BLaER1 treated with 17β-estradiol and CSF1 and Interleukin-3, amounts not matched to agents 10 nM and 100 nM (cell line): ENCODE data around the gene VPS16.
A peak's percentile ranks its signal among the peaks of the same experiment; 100 is the strongest.
"Not testable (repeated sequence)": the region's sequence is repeated elsewhere in the genome, so short reads cannot be mapped to it uniquely, and the experiment has no call there.

Experiments used
- H3K27ac ChIP-seq, 11 experiments: shearing (Covaris generic); formaldehyde crosslinking; 2 replicates each; pipeline ENCODE4 v1.8.1; 2022
- H3K27me3 ChIP-seq, 11 experiments: shearing (Covaris generic); formaldehyde crosslinking; 2 replicates each; pipeline ENCODE4 v1.8.1; 2022
- H3K36me3 ChIP-seq, 11 experiments: shearing (Covaris generic); formaldehyde crosslinking; 2 replicates each; pipeline ENCODE4 v1.8.1; 2022
- H3K4me1 ChIP-seq, 10 experiments: shearing (Covaris generic); formaldehyde crosslinking; 2 replicates each; pipeline ENCODE4 v1.8.1; 2022
- H3K4me2 ChIP-seq, 11 experiments: shearing (Covaris generic); formaldehyde crosslinking; 2 replicates each; pipeline ENCODE4 v1.8.1; 2022
- H3K4me3 ChIP-seq, 10 experiments: shearing (Covaris generic); formaldehyde crosslinking; 2 replicates each; pipeline ENCODE4 v1.8.1; 2022
- H3K9ac ChIP-seq, 11 experiments: shearing (Covaris generic); formaldehyde crosslinking; 2 replicates each; pipeline ENCODE4 v1.8.1; 2022
- H3K9me3 ChIP-seq, 11 experiments: shearing (Covaris generic); formaldehyde crosslinking; replicated peaks in 1 of 11; 2 replicates each; pipeline ENCODE4 v1.8.1; 2022
- H4K20me1 ChIP-seq, 11 experiments: shearing (Covaris generic); formaldehyde crosslinking; 2 replicates each; pipeline ENCODE4 v1.8.1; 2022
- Cebpa-rat ChIP-seq, 11 experiments: shearing (Covaris generic); IDR thresholded peaks; 2 replicates each; pipeline ENCODE4 v1.8.1; 2022

VPS16 gene

GRCh38 chr20:2804041-2804828 lies 36.3 kb upstream of the VPS16 start:
- Histone ChIP-seq H3K9me3 (no peaks in the 10 kb centered on the region), H3K36me3 (no peaks in the 10 kb centered on the region), H3K4me2 (no peak overlapping the region), H4K20me1 (no peaks in the 10 kb centered on the region), H3K27ac (no peak overlapping the region), H3K4me1 (peaks cover 13 to 23% (median 16%) of the 10 kb centered on the region in 10 experiments), H3K9ac (no peak overlapping the region), H3K4me3 (no peak overlapping the region), H3K27me3 (peaks cover 5 to 36% (median 27%) of the 10 kb centered on the region in 11 experiments; a peak in 17 of 22 replicates)
- no peak for TF ChIP-seq Cebpa-rat (IDR thresholded peaks at IDR 0.05)

GRCh38 chr20:2804852-2805688 lies 35.5 kb upstream of the VPS16 start:
- Histone ChIP-seq H3K27ac (no peak overlapping the region), H3K4me2 (no peak overlapping the region), H3K27me3 (peaks cover 5 to 36% (median 27%) of the 10 kb centered on the region in 11 experiments; a peak in 17 of 22 replicates), H3K4me3 (no peak overlapping the region), H4K20me1 (no peaks in the 10 kb centered on the region), H3K9ac (no peak overlapping the region), H3K36me3 (no peaks in the 10 kb centered on the region), H3K9me3 (no peaks in the 10 kb centered on the region), H3K4me1 (peaks cover 11 to 17% (median 13%) of the 10 kb centered on the region in 10 experiments)
- TF ChIP-seq Cebpa-rat (IDR thresholded peaks at IDR 0.05), result no peak

DNA sequence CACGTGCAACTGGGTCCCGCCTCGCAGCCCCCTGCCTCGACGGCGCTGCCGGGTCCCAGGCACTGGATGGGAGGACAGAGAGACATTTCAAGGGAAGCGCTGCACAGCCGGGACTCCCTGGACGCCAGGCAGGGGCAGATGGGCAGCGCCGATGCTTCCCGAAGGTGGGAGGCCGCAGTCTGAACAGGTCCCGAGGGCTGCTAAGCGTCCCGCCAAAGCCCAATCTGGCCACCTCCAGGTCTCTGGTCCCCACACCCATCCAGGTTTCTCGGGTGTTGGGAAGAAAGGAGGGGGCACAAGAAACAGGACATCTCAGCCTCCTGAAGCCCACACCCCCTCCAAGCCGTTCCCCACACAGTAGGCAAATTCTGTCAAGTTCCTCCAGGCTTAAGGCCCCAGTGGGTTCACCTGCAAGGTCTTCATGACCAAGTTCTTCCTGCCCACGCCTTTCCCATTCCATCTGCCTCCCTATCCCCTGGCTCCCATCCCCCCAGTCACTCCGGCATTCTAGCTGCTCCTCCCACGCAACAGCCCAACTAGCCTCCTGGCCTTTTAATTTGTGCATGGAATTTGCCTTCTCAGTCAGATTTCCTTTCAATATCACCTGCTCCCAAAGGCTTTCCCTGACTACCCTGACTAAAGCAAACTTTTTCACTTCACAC lies 34.7 kb upstream of the VPS16 start:
- H3K27me3 ChIP-seq, result peaks cover 5 to 36% (median 27%) of the 10 kb centered on the region in 11 experiments; a peak in 17 of 22 replicates
- TF ChIP-seq Cebpa-rat (IDR thresholded peaks at IDR 0.05), result no peak

DNA sequence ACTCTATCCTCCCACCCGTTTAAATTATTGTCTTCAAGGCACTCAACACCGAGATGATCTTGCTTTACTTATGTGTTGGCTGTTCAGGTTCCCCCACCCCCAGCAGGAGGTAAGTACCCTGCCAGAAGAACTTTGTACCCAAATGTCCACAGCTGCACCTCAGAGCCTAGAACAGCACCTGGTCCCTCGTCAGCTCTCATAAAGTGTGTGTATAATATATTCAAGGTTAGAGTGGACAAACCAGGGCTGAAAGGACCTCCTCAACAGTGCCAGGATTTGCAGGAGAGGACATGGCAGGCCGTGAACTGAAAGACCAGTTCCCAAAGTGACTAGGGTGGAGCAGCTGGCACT lies 34.2 kb upstream of the VPS16 start:
- TF ChIP-seq Cebpa-rat (IDR thresholded peaks at IDR 0.05), result no peak
- Histone ChIP-seq H3K27me3 (peaks cover 5 to 36% (median 27%) of the 10 kb centered on the region in 11 experiments; a peak in 17 of 22 replicates), H3K36me3 (no peaks in the 10 kb centered on the region), H3K27ac (no peak overlapping the region), H4K20me1 (no peaks in the 10 kb centered on the region), H3K4me2 (no peak overlapping the region), H3K9me3 (peaks cover 0 to under 1% (median 0%) of the 10 kb centered on the region in 11 experiments; a peak in 2 of 22 replicates), H3K4me3 (no peak overlapping the region), H3K9ac (no peak overlapping the region), H3K4me1 (peaks cover 3 to 12% (median 7%) of the 10 kb centered on the region in 10 experiments)

More for the DNA sequence above, 34.7 kb upstream of the VPS16 start:
- no peak overlapping the region for H3K4me3 ChIP-seq
- no peak overlapping the region for H3K4me2 ChIP-seq
- no peaks in the 10 kb centered on the region for H4K20me1 ChIP-seq
- H3K9ac ChIP-seq, result no peak overlapping the region
- no peaks in the 10 kb centered on the region for H3K9me3 ChIP-seq
- no peak overlapping the region for H3K27ac ChIP-seq
- no peaks in the 10 kb centered on the region for H3K36me3 ChIP-seq
- peaks cover 8 to 17% (median 12%) of the 10 kb centered on the region in 10 experiments for H3K4me1 ChIP-seq

- no peak for TF ChIP-seq Cebpa-rat (IDR thresholded peaks at IDR 0.05)
- H3K36me3 ChIP-seq, result no peaks in the 10 kb centered on the region
- no peak overlapping the region for H3K4me3 ChIP-seq
- H3K27ac ChIP-seq, result no peak overlapping the region
- H3K9me3 ChIP-seq, result peaks cover 0 to 7% (median 4%) of the 10 kb centered on the region in 11 experiments; a peak in 18 of 22 replicates
- H3K9ac ChIP-seq, result no peak overlapping the region
- H3K27me3 ChIP-seq, result peaks cover 5 to 36% (median 27%) of the 10 kb centered on the region in 11 experiments; a peak in 17 of 22 replicates
- H3K4me2 ChIP-seq, result no peak overlapping the region
- peaks cover 0 to 5% (median under 1%) of the 10 kb centered on the region in 10 experiments; a peak in 9 of 20 replicates for H3K4me1 ChIP-seq
- H4K20me1 ChIP-seq, result no peaks in the 10 kb centered on the region
Observed at GRCh38 chr20:2807019-2807418, 33.5 kb upstream of the VPS16 start.

DNA sequence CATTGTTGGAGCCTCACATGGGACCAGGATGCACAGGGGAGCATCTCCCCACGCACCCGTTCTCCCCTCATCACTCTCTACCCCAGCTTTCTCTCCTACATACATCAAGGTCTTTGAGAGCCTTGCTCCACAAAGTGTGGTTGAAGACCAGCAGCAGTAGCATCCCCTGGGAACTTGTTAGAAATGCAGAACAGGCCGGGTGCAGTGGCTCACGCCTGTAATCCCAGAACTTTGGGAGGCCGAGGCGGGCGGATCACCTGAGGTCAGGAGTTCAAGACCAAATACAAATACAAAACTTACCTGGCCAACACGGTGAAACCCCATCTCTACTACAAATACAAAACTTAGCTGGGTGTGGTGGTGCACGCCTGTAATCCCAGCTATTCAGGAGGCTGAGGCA lies 32.6 kb upstream of the VPS16 start:
- not testable (repeated sequence) for H3K4me1 ChIP-seq
- H3K27me3 ChIP-seq, result peaks cover 5 to 36% (median 27%) of the 10 kb centered on the region in 11 experiments; a peak in 17 of 22 replicates

GRCh38 chr20:2809690-2810089 lies 30.9 kb upstream of the VPS16 start:
- no peak overlapping the region for H3K4me2 ChIP-seq
- peaks cover 3 to 23% (median 17%) of the 10 kb centered on the region in 11 experiments; a peak in 17 of 22 replicates for H3K27me3 ChIP-seq
- no peak for TF ChIP-seq Cebpa-rat (IDR thresholded peaks at IDR 0.05)
- H3K4me1 ChIP-seq, result peaks cover 6 to 12% (median 9%) of the 10 kb centered on the region in 10 experiments
- H3K9me3 ChIP-seq, result peaks cover 0 to 19% (median 13%) of the 10 kb centered on the region in 11 experiments; a peak in 19 of 22 replicates
- no peaks in the 10 kb centered on the region for H4K20me1 ChIP-seq
- H3K27ac ChIP-seq, result no peak overlapping the region
- H3K9ac ChIP-seq, result no peak overlapping the region
- H3K4me3 ChIP-seq, result no peak overlapping the region
- no peaks in the 10 kb centered on the region for H3K36me3 ChIP-seq

More for the DNA sequence above, 32.6 kb upstream of the VPS16 start:
- peaks cover 0 to 16% (median 10%) of the 10 kb centered on the region in 11 experiments; a peak in 19 of 22 replicates for H3K9me3 ChIP-seq
- not testable (repeated sequence) for H3K4me3 ChIP-seq, H3K36me3 ChIP-seq, H4K20me1 ChIP-seq, H3K9ac ChIP-seq, H3K27ac ChIP-seq
- H3K4me2 ChIP-seq, result peak overlapping the region in 1 of 11 experiments; percentile 18; a peak in 1 of 22 replicates

- Histone ChIP-seq H3K27me3 (peaks cover 0 to 5% (median 0%) of the 10 kb centered on the region in 11 experiments; a peak in 1 of 22 replicates), H3K4me1 (peaks cover 15 to 26% (median 23%) of the 10 kb centered on the region in 10 experiments), H4K20me1 (no peaks in the 10 kb centered on the region), H3K27ac (no peak overlapping the region), H3K4me3 (no peak overlapping the region), H3K36me3 (no peaks in the 10 kb centered on the region), H3K4me2 (no peak overlapping the region), H3K9ac (no peak overlapping the region), H3K9me3 (peaks cover 0 to 19% (median 13%) of the 10 kb centered on the region in 11 experiments; a peak in 19 of 22 replicates)
- TF ChIP-seq Cebpa-rat (IDR thresholded peaks at IDR 0.05), result no peak
Observed at GRCh38 chr20:2812189-2812588, 28.4 kb upstream of the VPS16 start.
